Activated naive CD8-positive, alpha-beta T cell (primary cell): ENCODE results near the gene MT1M.

Experiments
- H3K27ac Mint-ChIP-seq: one replicate; pipeline ENCODE4 v1.8.0; 2021; ENCODE audit warnings: mixed read lengths
- H3K27me3 Mint-ChIP-seq: one replicate; pipeline ENCODE4 v1.8.0; 2021; ENCODE audit warnings: mixed read lengths
- H3K36me3 Mint-ChIP-seq: one replicate; pipeline ENCODE4 v1.8.0; 2021; ENCODE audit warnings: mixed read lengths
- H3K4me1 Mint-ChIP-seq: one replicate; pipeline ENCODE4 v1.8.0; 2021; ENCODE audit warnings: low read depth, mixed read lengths
- H3K4me3 Mint-ChIP-seq: one replicate; pipeline ENCODE4 v1.8.0; 2021; ENCODE audit warnings: mild to moderate bottlenecking, mixed read lengths
- H3K9me3 Mint-ChIP-seq: one replicate; pipeline ENCODE4 v1.8.0; 2021; ENCODE audit warnings: low read depth, mixed read lengths

MT1M gene

DNA sequence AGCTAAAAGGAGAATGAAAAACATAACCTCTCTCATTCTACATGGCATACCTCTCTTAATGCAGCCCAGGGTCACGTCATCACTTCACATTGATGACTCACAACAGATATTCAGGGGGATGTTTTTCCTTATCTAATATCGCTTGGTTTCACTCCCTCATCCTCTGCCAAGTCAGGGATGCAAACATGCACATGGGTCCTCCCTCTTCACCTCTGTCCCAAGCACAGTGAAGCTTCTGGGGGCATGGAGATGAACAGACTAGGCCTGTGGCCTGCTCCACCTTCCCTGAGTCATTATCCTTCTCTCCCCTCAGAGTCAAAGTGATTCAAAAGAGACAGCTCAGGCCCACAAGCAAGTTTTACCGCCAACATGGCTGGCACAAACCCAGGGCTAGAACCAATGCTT, 26.4 kb upstream of the MT1M start:
- Mint-ChIP-seq H3K27ac (peak overlapping the region; percentile 87), H3K4me3 (peak overlapping the region; percentile 17), H3K4me1 (peaks cover 43% of the 10 kb centered on the region), H3K9me3 (no peaks in the 10 kb centered on the region), H3K27me3 (no peaks in the 10 kb centered on the region), H3K36me3 (no peaks in the 10 kb centered on the region)

DNA sequence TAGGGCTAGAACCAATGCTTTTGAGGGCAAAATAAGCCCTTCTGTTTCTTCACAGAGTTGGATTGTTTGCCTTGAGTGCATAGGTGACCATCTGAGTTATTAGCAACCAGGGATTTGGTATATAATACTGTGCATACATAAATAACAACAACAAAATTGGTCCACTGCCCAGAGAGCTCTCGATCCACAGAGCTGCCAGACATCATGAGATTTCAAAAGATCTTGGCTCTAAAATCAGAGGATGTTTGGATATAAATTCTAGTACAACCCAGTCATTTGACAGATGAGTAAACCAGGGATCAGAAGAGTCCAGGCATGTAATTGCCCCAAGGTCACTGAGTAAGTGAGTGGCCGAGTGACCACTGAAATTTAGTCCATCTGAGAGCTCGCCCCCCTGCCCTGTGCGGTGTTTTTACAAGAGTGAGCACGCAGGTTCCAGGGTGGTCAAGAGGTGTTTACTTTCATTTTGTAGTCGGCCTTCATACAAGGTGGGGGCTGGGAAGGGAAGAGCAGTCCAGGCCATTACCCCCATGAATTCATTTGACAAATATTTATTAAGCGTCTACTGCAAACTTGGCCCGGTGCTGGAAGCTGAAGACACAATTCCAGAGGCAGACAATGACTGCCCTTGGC, 25.9 kb upstream of the MT1M start:
- H3K27ac Mint-ChIP-seq, result peak overlapping the region; percentile 87
- H3K4me1 Mint-ChIP-seq, result peaks cover 48% of the 10 kb centered on the region
- H3K27me3 Mint-ChIP-seq, result no peaks in the 10 kb centered on the region
- H3K9me3 Mint-ChIP-seq, result no peaks in the 10 kb centered on the region
- no peaks in the 10 kb centered on the region for H3K36me3 Mint-ChIP-seq
- H3K4me3 Mint-ChIP-seq, result peak overlapping the region; percentile 17

DNA sequence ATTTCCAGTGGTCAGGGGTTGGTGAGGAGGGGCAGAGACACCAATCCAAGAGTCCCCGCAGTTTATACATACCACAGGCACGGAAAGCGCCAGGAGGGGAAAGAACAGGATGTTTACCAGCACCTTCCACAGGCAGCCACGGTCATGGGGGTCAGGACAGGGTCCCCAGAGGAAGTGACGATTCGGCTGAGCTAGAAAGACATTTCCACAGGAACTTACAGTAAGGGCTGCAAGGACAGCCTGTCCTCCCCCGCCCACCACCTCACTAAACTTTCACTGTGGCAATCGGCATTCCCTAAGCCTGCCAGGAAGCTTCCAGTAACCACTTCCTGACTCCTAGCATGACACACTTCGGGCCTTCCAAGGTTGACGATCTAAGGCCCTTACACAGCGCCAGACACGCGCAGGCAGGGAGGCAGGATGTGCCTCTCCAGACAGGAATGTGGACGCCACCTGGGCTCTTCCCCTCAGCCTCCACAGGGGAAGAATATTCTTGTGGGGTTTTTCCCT, 25.3 kb upstream of the MT1M start:
- no peaks in the 10 kb centered on the region for H3K36me3 Mint-ChIP-seq

DNA sequence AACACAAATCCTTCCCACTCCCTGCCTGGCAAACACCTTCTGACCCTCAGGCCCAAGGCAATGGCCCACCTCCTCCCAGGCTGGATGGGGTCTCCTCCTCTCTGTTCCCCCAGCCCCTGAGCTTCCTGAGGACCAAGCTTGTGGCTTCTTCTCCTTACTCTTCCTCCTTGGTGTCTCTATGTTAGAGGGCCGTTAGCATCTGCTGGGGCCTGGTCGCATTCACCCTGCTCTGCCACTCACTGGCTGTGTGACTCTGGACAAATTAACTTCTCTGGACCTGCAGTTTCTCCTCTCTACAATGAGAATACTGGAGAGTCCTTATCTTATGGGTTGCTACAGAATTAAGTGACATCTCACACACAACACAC, 24.8 kb upstream of the MT1M start:
- no peaks in the 10 kb centered on the region for H3K27me3 Mint-ChIP-seq
- H3K4me3 Mint-ChIP-seq, result peak overlapping the region; percentile 79
- H3K27ac Mint-ChIP-seq, result peak overlapping the region; percentile 87
- H3K36me3 Mint-ChIP-seq, result no peaks in the 10 kb centered on the region
- no peaks in the 10 kb centered on the region for H3K9me3 Mint-ChIP-seq
- peaks cover 57% of the 10 kb centered on the region for H3K4me1 Mint-ChIP-seq

More for the DNA sequence above, 25.3 kb upstream of the MT1M start:
- Mint-ChIP-seq H3K27me3 (no peaks in the 10 kb centered on the region), H3K27ac (peak overlapping the region; percentile 87), H3K4me1 (peaks cover 52% of the 10 kb centered on the region), H3K9me3 (no peaks in the 10 kb centered on the region), H3K4me3 (peak overlapping the region; percentile 79)

DNA sequence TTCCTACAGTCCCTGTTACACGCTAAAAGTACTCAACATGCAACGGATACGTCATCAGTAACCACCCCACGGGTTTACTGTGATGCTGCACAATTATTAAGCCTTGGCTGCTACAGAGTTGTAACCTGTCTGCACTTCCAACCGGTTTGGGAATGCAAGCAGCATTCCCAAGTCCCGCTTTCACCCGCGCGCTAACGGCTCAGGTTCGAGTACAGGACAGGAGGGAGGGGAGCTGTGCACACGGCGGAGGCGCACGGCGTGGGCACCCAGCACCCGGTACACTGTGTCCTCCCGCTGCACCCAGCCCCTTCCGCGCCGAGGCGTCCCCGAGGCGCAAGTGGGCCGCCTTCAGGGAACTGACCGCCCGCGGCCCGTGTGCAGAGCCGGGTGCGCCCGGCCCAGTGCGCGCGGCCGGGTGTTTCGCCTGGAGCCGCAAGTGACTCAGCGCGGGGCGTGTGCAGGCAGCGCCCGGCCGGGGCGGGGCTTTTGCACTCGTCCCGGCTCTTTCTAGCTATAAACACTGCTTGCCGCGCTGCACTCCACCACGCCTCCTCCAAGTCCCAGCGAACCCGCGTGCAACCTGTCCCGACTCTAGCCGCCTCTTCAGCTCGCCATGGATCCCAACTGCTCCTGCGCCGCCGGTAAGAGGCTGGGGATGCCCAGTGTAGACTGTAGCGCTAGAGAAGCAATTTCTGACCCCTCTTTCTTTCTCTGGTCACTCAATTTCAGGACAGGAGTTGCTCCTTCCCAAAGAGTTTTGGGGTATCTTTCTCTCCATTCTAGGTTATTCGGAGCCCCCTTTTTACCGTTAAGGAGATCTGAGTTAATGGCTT, 24.2 kb upstream of the MT1M start, which contains the start of gene MT2A:
Gene MT2A (plus strand): TSS at position 542 of the 833 bp plus-strand sequence. CDS start 72 bp downstream, at position 614.
- no peaks in the 10 kb centered on the region for H3K9me3 Mint-ChIP-seq
- H3K36me3 Mint-ChIP-seq, result no peaks in the 10 kb centered on the region
- peaks cover 60% of the 10 kb centered on the region for H3K4me1 Mint-ChIP-seq
- peak within 1 kb of the TSS; percentile 98 for H3K27ac Mint-ChIP-seq
- no peaks in the 10 kb centered on the region for H3K27me3 Mint-ChIP-seq
- peak within 1 kb of the TSS; percentile 98 for H3K4me3 Mint-ChIP-seq

DNA sequence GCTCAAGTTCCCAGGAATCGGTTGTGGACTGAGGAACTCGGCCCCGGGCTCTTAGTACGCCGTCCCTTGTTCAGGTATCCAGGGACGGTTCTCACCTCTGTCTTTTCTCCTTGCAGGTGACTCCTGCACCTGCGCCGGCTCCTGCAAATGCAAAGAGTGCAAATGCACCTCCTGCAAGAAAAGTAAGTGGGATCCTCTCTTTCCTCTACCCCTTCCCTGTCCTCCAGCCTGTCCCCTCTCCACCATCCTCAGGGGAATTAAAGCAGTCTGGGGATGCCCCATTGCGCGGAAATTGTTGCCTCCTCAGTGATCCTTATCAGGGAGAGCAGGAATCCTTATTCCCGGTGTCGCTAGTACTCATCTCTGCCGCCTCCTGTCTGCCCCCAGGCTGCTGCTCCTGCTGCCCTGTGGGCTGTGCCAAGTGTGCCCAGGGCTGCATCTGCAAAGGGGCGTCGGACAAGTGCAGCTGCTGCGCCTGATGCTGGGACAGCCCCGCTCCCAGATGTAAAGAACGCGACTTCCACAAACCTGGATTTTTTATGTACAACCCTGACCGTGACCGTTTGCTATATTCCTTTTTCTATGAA, 23.5 kb upstream of the MT1M start:
- peak overlapping the region; percentile 98 for H3K27ac Mint-ChIP-seq
- no peaks in the 10 kb centered on the region for H3K9me3 Mint-ChIP-seq
- H3K36me3 Mint-ChIP-seq, result no peaks in the 10 kb centered on the region
- peak overlapping the region; percentile 98 for H3K4me3 Mint-ChIP-seq
- H3K4me1 Mint-ChIP-seq, result peaks cover 67% of the 10 kb centered on the region
- no peaks in the 10 kb centered on the region for H3K27me3 Mint-ChIP-seq

DNA sequence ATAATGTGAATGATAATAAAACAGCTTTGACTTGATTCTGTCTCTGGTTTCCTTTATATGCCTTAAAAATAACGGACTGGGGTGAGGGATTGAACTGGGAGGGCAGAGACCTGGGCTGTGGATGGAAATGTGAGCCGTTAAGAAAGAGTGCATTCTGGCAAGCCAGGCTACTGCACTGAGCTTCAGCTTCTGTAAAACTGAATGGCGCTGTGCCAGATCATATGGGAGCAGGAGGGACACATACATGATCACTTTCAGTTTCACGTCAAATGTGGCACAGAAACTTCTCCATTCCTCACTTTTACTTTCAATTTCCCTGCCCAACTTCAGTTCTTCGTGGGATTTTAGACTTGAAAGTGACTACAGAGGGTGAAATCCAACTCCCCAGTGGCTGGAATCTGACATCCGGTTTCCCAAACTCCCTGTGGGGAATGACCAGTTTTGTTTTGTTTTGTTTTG, 23.0 kb upstream of the MT1M start:
- Mint-ChIP-seq H3K9me3 (no peaks in the 10 kb centered on the region), H3K27ac (peak overlapping the region; percentile 98), H3K4me1 (peaks cover 72% of the 10 kb centered on the region), H3K4me3 (peak overlapping the region; percentile 98), H3K36me3 (no peaks in the 10 kb centered on the region), H3K27me3 (no peaks in the 10 kb centered on the region)

DNA sequence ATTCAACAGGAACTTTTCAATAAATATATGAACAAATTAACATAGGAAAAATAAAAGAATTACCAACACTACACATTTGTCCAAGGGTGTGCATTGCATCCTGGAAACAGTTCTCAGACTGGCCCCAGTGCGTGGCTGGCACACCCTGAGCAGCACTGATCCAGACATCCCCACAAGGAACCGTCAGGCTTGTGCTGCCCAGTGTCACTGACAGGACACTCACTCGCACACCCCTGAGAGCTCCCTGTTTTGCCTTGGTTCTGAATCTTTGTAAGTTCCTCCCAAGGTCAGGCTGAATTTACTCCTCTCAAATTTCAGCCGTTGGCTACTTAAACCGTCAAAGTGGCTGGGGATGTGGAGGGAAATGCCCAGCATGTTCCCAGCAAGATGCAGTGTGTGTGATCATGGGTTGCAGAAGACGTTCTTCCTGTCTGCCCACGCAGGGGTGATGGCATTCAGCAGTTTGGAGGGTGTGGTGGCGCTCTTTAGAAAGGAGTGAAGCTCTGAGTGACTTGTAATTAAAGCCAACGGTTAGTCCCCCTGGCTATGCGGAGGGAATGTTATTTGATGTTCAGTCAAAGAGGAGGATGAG, 22.3 kb upstream of the MT1M start:
- H3K36me3 Mint-ChIP-seq, result no peaks in the 10 kb centered on the region
- peak overlapping the region; percentile 98 for H3K27ac Mint-ChIP-seq
- peak overlapping the region; percentile 98 for H3K4me3 Mint-ChIP-seq
- H3K4me1 Mint-ChIP-seq, result peaks cover 76% of the 10 kb centered on the region
- H3K27me3 Mint-ChIP-seq, result no peaks in the 10 kb centered on the region
- H3K9me3 Mint-ChIP-seq, result no peaks in the 10 kb centered on the region

DNA sequence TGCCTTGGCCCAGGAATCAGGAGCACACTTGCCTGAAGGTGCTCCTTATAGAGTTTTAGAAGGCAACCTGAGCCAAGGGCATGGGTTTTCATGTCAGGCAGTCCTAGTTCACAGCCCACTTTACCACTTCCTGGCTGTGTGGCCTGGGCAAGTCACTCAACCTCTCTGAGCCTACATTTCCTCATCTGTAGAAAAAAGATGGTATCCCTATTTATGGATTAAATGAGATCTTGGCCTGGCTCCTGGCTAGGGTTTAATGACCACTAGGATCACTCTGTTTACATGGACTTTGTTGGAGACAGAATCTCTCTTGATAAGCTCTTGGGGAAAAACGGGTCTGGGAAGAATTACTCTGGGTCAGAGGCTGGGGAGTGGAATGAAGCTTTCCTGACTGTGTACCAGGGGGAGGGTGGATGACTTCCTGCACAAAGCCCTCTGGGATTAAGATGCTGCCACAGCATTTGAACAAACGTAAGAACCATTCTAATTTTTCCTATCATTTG, 21.8 kb upstream of the MT1M start:
- H3K9me3 Mint-ChIP-seq, result no peaks in the 10 kb centered on the region
- H3K27me3 Mint-ChIP-seq, result no peaks in the 10 kb centered on the region
- no peaks in the 10 kb centered on the region for H3K36me3 Mint-ChIP-seq
- peaks cover 75% of the 10 kb centered on the region for H3K4me1 Mint-ChIP-seq
- peak overlapping the region; percentile 98 for H3K4me3 Mint-ChIP-seq
- peak overlapping the region; percentile 98 for H3K27ac Mint-ChIP-seq

DNA sequence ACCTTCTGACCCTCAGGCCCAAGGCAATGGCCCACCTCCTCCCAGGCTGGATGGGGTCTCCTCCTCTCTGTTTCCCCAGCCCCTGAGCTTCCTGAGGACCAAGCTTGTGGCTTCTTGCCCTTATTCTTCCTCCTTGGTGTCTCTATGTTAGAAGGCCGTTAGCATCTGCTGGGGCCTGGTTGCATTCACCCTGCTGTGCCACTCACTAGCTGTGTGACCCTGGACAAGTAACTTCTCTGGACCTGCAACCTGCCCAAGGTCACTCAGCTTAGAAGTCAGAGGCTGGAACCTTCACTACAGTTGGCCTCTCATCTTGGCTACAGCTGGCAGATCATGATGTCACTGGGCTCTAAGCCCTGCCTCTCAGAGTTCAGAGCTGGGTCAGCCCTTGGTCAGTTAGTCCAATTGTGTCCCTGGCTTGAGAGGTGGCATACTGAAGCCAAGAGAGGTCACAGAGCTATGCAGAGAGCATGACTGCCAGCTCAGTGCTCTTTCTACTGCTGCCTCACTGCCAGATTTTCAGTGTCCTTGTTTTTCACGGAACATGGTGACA, 21.1 kb upstream of the MT1M start:
- Mint-ChIP-seq H3K4me3 (peak overlapping the region; percentile 63), H3K36me3 (no peaks in the 10 kb centered on the region)

DNA sequence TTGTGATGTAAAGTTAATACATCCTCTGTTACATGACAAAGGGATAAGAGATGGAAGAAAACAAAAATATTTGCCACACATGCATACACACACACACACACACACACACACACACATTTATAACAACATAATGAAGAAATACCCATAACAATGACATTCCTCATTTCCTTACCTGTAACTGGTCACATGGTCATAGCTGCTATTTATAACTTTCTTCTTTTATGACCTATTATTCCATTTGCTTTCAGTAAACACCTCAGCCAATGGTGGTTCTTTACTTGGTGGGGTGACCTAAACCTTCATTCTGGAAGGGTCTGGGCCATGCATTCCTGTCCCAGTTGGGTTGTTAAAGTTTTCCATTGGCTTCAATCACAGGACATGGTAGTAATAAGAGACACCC, 18.8 kb upstream of the MT1M start:
- Mint-ChIP-seq H3K4me1 (peaks cover 65% of the 10 kb centered on the region), H3K4me3 (peak overlapping the region; percentile 24)

More for the DNA sequence above, 21.1 kb upstream of the MT1M start:
- Mint-ChIP-seq H3K27ac (peak overlapping the region; percentile 98), H3K27me3 (no peaks in the 10 kb centered on the region), H3K4me1 (peaks cover 68% of the 10 kb centered on the region), H3K9me3 (no peaks in the 10 kb centered on the region)

DNA sequence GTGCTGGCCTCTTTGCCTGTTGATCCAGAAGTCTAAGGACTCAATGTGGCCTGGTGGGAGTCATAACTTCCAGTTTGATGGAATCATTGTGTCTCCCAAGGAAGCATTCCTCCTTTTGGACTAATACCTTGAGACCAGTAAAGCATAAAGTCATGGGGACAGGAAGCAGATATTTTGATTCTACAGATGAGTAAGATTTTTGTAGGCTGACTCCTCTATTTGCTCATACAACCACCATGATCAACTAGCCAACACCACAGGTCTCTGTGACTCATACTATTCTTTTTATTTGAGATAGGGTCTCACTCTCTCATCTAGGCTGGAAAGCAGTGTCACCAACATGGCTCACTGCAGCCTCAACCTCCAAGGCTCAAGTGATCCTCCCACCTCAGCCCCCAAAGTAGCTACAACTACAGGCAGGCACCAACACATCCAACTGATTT, 17.9 kb upstream of the MT1M start:
- peaks cover 61% of the 10 kb centered on the region for H3K4me1 Mint-ChIP-seq
- H3K9me3 Mint-ChIP-seq, result no peaks in the 10 kb centered on the region
- H3K27me3 Mint-ChIP-seq, result no peaks in the 10 kb centered on the region
- no peaks in the 10 kb centered on the region for H3K36me3 Mint-ChIP-seq
- H3K27ac Mint-ChIP-seq, result peak overlapping the region; percentile 69
- peak overlapping the region; percentile 24 for H3K4me3 Mint-ChIP-seq

More for the DNA sequence above, 18.8 kb upstream of the MT1M start:
- Mint-ChIP-seq H3K9me3 (no peaks in the 10 kb centered on the region), H3K27ac (peak overlapping the region; percentile 69), H3K27me3 (no peaks in the 10 kb centered on the region), H3K36me3 (no peaks in the 10 kb centered on the region)

DNA sequence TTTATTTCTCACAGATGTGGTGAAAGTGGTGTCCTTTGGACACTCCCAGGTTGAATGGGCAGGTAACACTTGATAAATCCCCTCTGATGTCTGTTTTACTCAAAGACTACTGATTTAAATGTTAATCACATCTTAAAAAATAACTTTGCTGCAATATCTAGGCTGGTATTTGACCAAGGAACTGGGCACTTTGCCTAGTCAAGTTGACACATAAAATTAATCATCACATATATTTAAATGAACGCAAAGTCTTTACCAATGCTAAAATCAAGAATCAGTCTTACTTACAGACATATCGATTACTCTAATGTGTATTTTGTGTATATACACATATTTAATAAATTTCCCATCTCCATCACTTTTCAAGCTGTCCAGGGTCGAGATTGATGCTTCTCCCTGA, 17.1 kb upstream of the MT1M start:
- Mint-ChIP-seq H3K4me3 (no peak overlapping the region), H3K4me1 (peaks cover 55% of the 10 kb centered on the region), H3K27me3 (no peaks in the 10 kb centered on the region), H3K36me3 (no peaks in the 10 kb centered on the region), H3K9me3 (no peaks in the 10 kb centered on the region), H3K27ac (no peak overlapping the region)

DNA sequence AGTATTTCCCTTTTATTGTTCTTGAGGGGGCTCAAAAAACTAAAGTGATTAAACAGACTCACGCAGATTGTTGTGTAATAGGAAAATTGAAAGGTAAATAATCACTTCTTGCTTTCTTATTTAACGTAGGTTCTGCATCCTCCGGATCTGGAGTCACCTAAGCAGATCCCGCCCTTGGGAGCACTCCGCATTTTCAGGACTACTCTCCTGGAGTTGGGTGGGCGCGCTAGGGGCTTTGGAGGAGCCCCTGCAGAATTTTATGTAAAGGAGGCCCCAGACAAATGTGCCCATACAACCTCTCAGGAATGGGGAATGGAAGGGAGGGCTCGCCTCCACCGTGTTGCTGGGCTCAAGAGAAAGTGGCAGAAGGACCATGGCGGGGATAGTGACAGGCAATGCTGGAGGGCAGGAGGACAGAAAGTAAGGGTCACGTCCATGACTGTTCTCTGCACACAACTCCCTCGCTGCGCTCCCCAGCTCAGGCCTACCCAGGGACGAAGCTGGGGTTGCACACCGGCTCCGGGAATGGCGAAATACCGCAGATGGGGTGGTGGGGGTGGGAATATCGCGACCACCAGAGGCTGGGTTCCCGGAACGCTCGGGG, 15.7 kb upstream of the MT1M start:
- H3K36me3 Mint-ChIP-seq, result no peaks in the 10 kb centered on the region
- H3K27me3 Mint-ChIP-seq, result no peaks in the 10 kb centered on the region
- peak overlapping the region; percentile 68 for H3K4me3 Mint-ChIP-seq
- H3K27ac Mint-ChIP-seq, result no peak overlapping the region
- H3K4me1 Mint-ChIP-seq, result peaks cover 42% of the 10 kb centered on the region
- no peaks in the 10 kb centered on the region for H3K9me3 Mint-ChIP-seq
